UCSD-AML1 (cell line): ENCODE data around the gene USB1.

Experiments
- DNase-seq: peaks from one replicate; lab custom pipeline; 2025; ENCODE audit not compliant: unreplicated experiment; lab: John Stamatoyannopoulos, UW

USB1 gene, protein sequence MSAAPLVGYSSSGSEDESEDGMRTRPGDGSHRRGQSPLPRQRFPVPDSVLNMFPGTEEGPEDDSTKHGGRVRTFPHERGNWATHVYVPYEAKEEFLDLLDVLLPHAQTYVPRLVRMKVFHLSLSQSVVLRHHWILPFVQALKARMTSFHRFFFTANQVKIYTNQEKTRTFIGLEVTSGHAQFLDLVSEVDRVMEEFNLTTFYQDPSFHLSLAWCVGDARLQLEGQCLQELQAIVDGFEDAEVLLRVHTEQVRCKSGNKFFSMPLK

DNA sequence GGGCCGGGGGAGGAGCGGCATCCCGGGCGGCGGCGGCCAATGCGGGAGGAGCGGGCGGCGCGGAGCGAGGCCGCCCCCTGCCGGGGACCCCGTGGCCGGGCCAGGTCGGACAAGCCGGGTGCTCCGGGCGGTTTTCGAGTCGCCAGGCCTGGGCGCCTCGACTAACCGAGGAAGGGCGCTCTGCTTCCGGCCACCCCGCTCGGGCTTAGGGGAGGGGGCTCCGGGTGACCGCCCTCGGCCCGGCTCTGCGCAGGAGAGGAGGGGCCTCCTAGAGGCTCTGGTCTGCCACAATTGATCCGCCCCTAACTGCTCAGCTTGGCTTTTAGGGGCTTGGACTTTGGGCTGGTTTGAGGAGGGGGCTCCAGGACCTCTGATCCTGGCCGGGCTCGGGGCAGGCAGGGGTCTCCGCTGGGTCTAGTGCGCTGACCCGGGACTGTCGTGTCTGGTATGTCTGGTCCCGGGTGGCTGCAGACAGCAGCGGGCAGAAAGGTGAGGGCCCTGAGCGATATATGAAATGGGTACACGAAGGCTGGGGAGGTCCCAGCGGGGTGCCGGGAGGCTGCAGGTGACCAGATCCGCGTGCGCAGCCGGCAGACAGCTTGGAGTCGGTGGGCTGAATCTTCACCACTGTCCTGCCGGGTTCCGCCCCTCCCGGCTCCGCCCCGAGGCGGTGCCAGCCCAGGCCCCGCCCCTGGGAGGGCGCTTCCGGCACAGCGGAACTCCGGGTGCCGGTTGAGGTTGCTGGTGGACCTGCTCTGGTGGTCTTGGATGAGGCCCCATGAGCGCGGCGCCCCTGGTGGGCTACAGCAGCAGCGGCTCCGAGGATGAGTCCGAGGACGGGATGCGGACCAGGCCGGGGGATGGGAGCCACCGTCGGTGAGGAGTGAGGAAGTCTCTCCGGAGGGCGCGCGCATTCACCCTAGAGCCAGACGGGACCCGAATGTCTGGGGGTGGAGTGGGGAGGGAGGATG, at the start of gene USB1:
USB1 (plus strand) TSS at position 702 of the 971 bp plus-strand sequence; CDS start at position 779, 77 bp downstream.
- DNase-seq: peak; percentile 88

DNA sequence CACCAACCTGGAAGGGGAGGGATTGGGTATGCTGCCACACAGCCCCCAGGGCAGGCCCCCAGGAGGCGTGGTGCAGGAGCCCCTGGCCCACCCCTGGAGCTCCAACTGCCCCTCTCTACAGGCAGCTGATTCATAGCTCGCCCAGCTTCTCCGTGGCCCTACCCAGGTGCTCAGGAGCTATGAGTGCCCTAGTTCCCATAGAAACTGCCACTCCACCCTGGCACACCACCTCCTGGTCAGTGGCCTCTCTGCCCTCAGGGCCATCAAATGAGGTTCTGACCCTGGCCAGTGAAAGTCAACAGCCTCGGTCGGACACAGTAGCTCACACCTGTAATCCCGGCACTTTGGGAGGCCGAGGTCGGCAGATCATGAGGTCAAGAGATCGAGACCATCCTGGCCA, 48.3 kb upstream of the USB1 start:
- no peak for DNase-seq

DNA sequence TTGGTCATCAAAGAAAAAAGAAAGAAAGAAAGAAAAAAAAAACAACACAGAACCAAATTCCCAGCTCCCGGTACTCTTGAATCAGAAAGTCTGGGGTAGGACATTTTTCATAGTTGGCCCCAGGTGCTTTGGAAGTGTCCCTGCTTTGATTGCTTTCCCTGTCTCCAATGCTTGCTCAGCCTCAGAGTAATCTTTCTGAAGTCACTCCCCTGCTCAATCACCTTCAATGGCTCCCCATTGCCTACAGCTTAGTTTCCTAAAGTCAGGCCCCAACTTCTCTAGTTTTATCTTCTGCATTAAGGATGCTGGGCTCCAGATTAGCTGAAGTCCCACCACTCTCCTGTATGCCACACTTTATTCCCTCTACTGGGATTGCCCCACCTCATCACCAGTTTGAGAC, 47.4 kb upstream of the USB1 start:
- no peak for DNase-seq

DNA sequence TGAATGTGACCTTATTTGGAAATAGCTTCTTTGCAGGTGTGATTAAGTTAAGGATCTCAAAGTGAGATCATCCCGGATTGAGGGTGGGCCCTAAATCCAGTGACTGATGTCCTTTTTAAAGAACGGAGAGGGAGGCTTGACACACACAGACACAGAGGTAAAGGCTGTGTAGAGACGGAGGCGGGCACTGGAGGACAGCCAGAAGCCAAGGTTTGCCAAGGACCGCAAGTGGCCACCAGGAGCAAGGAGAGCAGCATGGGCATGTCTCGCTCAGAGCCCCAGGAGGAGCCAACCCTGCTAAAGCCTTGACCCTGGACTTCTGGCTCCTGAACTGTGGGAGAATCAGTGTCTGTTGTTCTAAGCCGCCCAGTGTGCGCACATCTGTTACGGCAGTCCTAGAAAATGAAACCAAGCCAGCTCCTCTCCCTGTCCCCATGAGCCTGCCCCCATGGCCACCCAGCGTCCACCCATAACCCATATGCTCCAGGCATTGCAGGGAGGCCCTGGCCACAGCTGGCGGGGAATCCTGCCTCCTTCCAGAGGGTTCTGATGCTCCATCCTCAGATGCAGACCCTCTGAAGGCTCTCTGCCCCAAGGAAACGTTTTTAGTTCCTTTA, 45.5 kb upstream of the USB1 start:
- DNase-seq: no peak

DNA sequence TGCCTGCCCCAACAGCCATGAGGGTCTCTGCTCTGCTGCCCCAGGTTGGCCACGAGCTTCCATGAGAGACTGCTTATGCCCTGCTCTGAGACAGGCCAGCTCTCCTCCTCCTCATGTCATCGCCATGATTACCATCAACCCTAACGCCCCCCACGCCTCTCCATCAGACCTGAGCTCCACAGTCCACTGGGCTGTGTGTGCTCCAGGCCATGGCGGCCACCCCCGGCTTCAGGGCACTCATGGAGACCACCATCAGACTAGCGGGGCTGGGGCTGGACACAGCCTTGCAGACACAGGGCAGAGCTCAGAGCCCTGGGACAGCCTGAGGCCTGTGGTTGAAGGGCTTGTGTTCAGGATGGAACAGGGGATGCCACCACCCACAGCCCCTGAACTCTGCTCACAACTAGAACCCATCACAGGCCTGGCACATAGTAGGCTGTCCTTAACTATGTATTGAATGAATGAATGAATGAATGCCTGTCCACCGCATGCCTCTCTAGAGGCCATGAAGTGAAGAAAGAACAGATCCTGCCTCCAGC, 44.9 kb upstream of the USB1 start:
- no peak for DNase-seq

DNA sequence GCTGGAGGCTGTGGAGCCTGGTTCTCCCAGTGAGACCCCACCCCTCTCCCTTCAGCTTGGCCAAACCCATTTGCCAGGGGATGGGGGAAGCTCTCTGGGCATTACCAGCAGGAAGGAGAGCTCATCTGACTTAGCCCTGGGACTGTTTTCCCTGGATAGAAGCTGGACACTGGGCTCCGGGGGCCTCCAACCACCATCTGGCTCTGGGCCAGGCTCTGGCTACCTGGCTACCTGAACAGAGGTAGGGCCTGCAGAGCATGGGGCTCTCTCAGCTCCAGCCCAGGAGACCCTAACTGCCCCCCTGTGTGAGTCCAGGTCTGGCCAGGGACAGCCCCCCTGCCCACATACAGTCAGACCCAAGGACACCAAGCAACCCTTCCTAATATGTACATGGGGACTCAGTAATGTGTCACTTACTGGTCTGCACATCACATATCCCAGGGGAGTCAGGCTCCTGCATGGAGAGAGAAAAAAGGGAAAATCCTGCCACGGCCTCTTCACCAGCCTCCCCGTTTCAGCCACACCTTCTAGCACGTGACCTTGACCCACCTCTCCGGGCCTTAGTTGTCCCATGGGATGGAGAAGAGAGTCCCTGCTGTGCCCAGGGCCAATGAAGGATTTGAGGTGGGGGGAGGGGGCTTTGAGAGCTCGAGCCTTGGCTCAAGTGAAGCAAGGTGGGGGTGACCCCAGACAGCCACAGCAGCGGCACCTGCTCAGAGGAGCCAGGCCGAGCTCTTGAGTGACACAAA, 44.1 kb upstream of the USB1 start:
- no peak for DNase-seq

DNA sequence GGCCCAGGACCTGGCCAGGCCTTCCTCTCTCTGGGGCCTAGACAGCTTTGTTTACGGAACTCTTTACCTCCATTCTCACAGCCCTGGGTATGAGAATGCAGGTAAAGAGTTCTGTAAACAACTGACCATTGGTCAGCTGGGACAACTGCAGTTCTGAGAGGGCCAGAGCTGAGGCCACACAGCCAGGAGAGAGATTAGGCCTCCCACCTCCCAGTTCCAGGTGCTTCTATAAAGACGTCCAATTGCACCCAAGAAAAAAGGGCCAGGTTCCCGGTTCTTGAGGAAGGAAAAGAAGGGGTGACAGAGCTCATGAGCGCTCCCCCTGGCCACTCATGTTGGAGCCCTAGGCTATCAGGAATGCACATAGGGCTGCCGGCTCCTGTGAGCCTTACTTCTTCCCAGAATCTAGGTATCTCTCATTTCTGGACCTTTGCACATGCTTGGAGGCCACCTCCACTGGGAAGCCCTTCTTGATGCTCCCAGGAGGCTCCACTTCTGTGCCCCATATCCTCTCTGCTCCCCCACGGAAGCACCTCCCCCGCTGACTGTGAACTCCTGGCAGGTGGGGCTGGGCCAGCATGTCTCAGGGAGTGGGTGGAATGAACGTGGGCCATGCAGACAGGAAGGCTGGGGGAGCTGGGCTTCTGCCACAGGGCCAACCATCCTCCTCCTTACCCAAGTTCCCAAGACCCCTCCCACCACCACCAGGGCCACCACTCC, 43.4 kb upstream of the USB1 start:
- DNase-seq: no peak

DNA sequence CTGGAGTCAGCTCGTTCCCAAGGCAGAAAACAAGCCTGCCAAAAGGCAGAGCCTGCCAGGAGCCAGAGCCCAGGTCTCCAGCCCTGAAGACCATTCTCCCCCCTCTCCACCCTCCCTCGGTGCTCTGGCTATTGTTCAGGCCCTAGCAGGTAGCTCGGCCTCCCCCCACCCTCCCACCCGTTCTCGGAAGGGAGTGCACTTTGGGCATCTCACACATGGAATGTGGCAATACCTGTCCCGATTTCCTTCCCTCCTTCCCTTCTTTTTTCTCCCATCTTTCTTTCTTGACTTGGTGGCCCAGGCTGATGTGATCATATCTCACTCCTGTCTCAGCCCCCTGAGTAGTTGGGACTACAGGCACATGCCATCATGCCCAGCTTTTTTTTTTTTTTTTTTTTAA, 42.7 kb upstream of the USB1 start:
- DNase-seq: no peak

DNA sequence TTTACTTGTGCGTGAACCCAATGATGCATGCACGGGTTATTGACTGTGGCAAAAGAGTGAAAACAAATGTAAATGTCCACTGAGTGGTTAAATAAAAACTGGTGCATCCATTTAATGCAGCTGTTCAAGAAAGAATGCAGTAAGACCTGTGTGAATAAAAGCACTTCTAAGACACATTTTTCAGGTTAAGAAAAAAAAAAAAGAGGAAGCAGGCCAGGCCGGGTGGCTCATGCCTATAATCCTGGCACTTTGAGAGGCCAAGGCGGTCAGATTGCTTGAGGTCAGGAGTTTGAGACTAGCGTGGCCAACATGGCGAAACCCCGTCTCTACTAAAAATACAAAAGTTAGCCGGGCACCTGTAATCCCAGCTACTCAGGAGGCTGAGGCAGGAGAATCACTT, 42.1 kb upstream of the USB1 start:
- no peak for DNase-seq

DNA sequence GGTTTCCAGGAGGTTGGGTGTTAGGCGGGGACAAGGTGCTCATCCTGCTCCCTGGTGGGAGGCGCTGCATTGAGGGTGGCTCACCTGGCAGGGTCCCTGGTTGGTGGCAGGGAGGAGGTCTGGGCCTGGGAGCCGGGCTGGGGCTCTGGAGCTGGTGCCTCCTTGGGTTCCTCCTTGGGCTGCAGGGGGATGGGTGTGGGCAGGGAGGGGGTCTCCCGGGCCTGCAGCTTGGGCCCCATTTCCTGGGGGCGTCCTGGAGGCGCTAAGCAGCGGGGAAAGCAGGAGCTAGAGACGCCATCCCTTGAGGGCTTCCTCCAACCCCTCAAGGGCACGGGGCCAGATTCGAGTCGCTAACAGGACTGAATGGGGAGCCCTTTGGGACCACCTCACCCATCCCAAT, 41.4 kb upstream of the USB1 start:
- DNase-seq: no peak

DNA sequence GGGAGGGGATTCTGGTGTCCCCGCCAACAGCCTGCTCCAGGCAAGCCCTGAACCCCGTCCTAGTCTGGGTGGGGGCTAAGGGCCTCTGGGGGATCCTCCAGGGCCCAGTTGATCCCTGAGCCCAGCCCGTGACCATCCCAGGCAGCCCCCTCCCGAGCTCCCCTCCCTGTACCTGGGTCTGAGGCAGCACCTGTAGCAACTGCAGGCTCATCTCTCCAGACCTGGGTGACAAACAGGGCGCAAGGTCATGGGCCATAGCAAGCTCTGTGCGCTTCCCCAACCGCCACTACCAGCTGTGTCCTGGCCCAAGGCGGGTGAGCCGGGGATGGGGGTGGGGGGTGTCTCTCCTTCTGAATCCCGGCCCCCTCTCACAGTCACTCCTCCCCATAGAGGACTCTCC, 40.9 kb upstream of the USB1 start:
- no peak for DNase-seq

DNA sequence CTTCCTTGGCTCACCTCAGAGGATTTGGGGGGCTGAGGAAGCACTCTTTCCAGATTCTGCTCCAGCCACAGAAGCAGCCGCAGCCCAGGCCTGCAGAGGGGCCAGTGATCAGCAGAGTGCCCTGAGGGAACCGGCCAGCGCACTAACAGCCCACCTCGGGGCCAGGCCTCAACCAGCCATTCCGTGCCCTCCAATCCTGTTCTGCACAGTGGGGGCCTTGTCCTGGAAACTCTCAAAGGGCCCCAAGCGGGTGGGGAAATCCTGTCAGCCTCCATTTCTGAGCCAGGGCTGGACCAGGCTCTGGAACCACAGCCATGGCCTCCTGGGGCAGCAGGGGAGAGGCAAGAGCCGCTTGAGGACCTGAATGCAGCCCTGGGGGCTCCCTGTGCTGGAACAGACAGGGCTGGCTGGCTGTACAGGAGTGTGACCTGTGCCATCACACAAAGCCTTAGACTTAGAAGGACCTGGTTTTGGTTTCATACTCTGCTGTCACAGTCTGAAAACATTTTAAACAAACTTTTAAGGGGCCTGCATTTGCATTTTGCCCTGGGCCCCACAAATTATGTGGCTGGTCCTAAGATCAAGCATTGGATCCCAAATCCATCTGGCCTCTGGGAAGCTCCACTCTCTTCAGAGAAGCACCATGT, 40.3 kb upstream of the USB1 start:
- DNase-seq: no peak

DNA sequence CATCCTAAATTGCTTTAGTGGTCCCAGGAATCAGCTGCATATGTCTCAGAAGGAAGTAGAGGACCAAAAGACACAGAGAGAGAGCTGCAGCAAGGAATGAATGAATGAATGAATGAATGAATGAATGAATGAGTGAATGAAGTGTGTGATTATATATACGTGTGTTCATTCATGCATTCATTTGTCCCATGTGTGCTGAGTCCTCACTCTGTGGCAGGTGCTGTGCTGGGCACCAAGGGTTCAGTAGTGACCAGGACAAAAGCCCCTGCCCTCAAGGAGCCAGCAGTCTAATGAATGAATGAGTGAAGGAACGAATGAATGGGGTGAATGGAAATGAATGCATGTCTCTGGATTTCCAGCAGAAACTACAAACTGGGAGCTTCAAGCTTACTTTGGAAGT, 39.7 kb upstream of the USB1 start:
- no peak for DNase-seq

DNA sequence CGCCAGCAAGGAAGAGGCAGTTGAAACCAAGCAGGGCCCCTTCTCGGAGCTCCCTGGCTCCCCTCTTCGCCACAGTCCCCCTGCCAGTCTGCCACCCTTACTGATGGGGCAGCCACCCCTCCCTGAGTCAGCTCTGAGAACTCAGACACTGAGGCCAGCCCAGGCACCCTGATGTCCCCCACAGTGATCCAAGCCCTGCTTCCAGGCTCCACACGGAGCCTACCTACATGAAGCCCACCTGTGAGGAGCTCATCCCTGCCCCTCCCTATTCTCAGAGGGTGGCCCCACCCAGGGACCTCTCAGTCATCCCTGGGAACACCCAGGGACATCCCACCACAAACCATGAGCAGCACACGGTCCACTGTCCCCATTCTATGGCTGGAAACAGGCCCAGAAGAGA, 39.2 kb upstream of the USB1 start:
- DNase-seq: no peak

DNA sequence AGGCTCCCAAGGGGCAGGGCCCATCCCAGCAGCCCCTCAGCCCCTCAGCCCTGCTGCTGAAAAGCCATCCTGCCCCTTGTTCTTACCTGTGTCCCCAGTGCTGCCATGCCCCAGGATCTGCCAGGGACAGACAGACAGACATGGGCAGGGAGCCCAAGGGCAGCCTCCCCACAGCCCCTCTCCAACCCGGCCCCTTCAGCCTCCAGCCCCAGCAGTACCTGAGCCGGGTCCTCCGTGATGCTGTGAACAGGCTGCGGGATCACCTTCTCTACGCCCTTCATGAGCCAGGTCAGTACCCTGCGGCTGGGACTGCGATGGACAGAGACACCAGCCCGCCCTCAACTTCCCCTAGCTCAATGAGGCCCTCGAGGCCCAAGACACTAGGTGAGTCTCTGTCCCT, 38.5 kb upstream of the USB1 start:
- no peak for DNase-seq

DNA sequence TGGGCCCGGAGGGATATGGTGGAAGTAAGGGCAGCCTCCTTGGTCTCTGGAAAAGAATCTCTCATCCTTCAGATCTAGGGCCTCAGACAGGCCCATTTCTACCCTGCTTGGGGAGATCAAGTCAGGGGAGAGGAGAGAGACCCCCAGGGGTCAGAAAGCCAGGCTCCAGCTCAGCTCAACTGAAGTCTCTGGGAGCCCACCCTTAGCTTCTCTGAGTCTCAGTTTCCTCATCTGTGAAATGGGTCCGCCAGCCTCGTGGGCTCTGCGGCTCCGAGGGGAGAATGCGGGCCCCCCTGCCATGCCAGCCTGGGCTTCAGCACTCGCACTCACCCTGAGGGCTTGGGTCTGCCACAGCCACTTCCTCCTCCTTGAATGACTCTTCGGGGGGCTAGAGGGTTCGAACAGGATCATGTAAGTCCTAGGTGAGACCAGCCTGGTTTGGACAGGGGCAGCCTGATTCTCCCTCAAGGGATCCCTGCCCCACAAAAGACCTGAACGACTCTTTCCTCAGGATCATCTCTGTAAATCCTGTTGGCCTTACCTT, 37.0 kb upstream of the USB1 start:
- DNase-seq: no peak

DNA sequence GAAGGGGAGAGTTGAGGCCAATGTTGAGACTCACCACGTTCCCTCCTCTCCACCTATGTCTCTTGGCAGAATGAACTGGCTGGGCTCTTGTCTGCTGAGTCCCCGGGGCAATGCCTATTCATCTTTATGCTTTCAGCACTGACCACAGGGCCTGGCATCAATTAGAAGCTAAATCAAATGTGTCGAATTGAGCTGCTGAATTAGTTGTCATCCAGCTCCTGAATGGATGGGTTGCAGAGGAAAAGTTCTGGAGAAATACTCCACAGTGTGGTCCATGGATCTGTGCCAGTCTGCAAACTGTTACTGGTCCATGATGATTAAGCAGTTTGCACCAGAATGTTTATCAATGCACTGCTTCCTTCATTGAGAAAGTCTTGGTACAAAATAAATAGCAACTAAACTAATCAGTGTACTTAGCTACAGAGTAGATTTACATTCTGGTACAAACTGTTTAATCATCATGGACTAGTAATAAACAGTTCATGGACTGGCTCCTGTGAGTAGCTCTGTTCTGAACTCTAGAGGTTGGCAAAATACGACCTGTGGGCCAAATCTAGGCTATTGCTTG, 34.9 kb upstream of the USB1 start:
- DNase-seq: no peak

DNA sequence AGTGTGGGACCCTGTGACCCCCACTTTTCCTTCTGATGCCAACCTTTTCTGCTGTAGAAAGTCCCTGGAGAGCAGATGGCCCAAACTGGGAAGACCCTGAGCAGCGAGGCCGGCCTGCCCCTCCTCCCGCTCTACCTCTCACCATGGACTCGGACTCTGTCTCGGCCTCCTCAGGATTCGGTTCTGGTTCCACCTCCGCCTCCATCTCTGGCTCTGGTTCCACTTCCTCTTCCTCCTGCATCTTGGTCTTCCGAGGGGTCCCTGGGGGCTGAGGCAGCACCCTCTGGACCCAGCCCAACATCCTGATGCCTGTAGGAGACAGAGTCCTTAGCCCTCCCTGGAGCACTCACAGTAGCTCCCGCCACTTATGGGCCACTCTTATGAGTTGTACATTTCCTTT, 34.2 kb upstream of the USB1 start:
- DNase-seq: no peak

DNA sequence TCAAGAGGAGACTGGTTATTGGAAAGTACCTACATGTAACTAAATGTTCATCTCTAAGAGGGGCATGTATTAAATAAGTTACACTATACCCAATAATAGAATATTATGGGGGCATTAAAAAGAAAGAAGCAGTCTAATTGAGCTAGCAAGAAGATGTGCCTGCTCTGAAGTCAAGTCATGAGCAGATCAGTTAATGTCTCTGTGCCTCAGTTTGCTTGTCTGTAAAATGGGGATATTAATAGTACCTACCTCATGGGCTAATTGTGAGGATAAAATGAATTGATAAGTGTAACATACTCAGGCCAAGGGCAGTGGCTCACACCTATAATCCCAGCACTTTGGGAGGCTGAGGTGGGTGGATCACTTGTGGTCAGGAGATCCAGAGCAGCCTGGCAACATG, 33.3 kb upstream of the USB1 start:
- DNase-seq: no peak
